Motor neuron (in vitro differentiated cells): ENCODE data around the gene AFF4. TPM values are rescaled to one million over a fixed set of nuclear protein-coding genes. Genes with fewer than 3 reads are reported as not detected.

Experiments
- ATAC-seq, 8 experiments: fragments of 200-7000 bp; cut with Tn5 transposase; replicated peaks in 6 of 8; 2 replicates each; pipeline ENCODE4 v1.8.0; 2021; ENCODE audit warnings: mild to moderate bottlenecking in 8 of 8, moderate library complexity in 8 of 8
- H3K27ac ChIP-seq, 2 donors: fragments of 250-450 bp; sonication (Bioruptor Pico); 2 replicates each; pipeline ENCODE4 v1.9.0; 2021; ENCODE audit warnings: antibody characterized with exemption in 2 of 2, mild to moderate bottlenecking in 2 of 2, moderate library complexity in 1 of 2
- H3K4me1 ChIP-seq, 2 donors: fragments of 250-450 bp; sonication (Bioruptor Pico); replicated peaks in 1 of 2; 2 replicates each; pipeline ENCODE4 v1.6.1; 2021; ENCODE audit warnings: antibody characterized with exemption in 2 of 2, mild to moderate bottlenecking in 2 of 2, moderate library complexity in 1 of 2
- H3K4me3 ChIP-seq, 5 donors: fragments of 250-450 bp; sonication (Bioruptor Pico); 2 replicates each; pipeline ENCODE4 v1.9.0; 2021; ENCODE audit warnings: antibody characterized with exemption in 5 of 5, mild to moderate bottlenecking in 5 of 5, moderate library complexity in 4 of 5
- WGBS, 10 experiments: fragments of 450-650 bp; shearing (Covaris generic); methylation state at CpG; one replicate each; pipeline ENCODE4 v1.0.0; 2022; 5-methylcytosine and 5-hydroxymethylcytosine counted together
- in situ Hi-C, 9 experiments: fragments of 400-800 bp; cut with MboI; loops; one replicate each; pipeline ENCODE4 v1.15.0; 2021; ENCODE audit warnings: low sequenced_read_pairs in 9 of 9, low pct_unique_long_range_greater_than_20kb in 2 of 9; ENCODE audit not compliant: unreplicated experiment in 9 of 9
- total RNA-seq, 8 experiments: library from RNA; unstranded; fragments of 300-600 nt; gene quantifications; 2 replicates each; pipeline versions ENCODE4 v1.2.3 to v1.2.4, GENCODE V29; 2022

The AFF4 gene
- total RNA-seq, 8 experiments from 2014 or later = 43.0 to 102 (median 67.3) TPM

- no peak for ATAC-seq
- in situ Hi-C loops = no loop called here
- Histone ChIP-seq H3K4me1 (peaks cover 0 to 5% of the 10 kb centered on the region in 2 donors), H3K27ac (no peak overlapping the region), H3K4me3 (peak overlapping the region in 1 of 5 donors; percentile 14)
- 11 to 93% (median 89%) methylated on average over 2 to 13 of the region's 43 CpGs; no CpG with 5 or more reads in 4 of the 10 experiments for WGBS, 10 experiments
Observed at GRCh38 chr5:132825834-132826391, 137.5 kb downstream of the AFF4 start.

Other genes starting within 250 kb of the AFF4 start
- gene KIF3A, start 226.1 kb downstream of the AFF4 start, total RNA-seq = 10 to 100 TPM; 11.1 to 65.8 (median 41.6) TPM
- gene CCNI2, start 216.2 kb downstream of the AFF4 start, total RNA-seq = 1 to 10 TPM in 6 of 8 experiments, under 1 TPM in 2; 0.27 to 7.0 (median 3.8) TPM
- gene SEPTIN8, start 186.4 kb downstream of the AFF4 start, total RNA-seq = 10 to 100 TPM; 22.9 to 59.2 (median 33.4) TPM
- 1 to 10 TPM in 2 of 8 experiments, under 1 TPM in 4, not detected in 2; 0.14 to 2.5 (median 0.42) TPM for gene SOWAHA, start 150.3 kb downstream of the AFF4 start, total RNA-seq
- 10 to 100 TPM in 1 of 8 experiments, 1 to 10 TPM in 4, under 1 TPM in 3; 0.52 to 11.6 (median 2.2) TPM for gene SHROOM1, start 133.0 kb downstream of the AFF4 start, total RNA-seq
- 1 to 10 TPM in 4 of 8 experiments, under 1 TPM in 4; 0.49 to 3.0 (median 1.1) TPM for gene GDF9, start 97.2 kb downstream of the AFF4 start, total RNA-seq
- gene UQCRQ, start 97.0 kb downstream of the AFF4 start, total RNA-seq = 100 to 1,000 TPM; 296 to 572 (median 395) TPM
- gene LEAP2, start 90.0 kb downstream of the AFF4 start, total RNA-seq = 10 to 100 TPM in 1 of 8 experiments, 1 to 10 TPM in 7; 1.7 to 10.7 (median 3.6) TPM
- 10 to 100 TPM; 19.0 to 38.3 (median 25.1) TPM for gene ZCCHC10, start 62.9 kb upstream of the AFF4 start, total RNA-seq
- 100 to 1,000 TPM in 5 of 8 experiments, 10 to 100 TPM in 3; 77.9 to 159 (median 113) TPM for gene HSPA4, start 88.4 kb upstream of the AFF4 start, total RNA-seq